Measurements from ENCODE around the gene RABGAP1L. TPM values are rescaled to one million over a fixed set of nuclear protein-coding genes. Genes with fewer than 3 reads are reported as not detected.

The RABGAP1L gene
- total RNA-seq, 1 donor from 2014 or later, result 83.9 TPM

- no peak for DNase-seq
- Histone ChIP-seq H3K9me3 (no peaks in the 10 kb centered on the region), H3K4me3 (no peak overlapping the region), H3K27me3 (ENCODE audit: low read depth) (no peaks in the 10 kb centered on the region), H3K27ac (no peak overlapping the region), H3K4me1 (peaks cover 12% of the 10 kb centered on the region), H3K36me3 (no peaks in the 10 kb centered on the region)
- intact Hi-C loops (cut with DNase I), result no loop called here
- no peak for ATAC-seq
- TF ChIP-seq CTCF (IDR thresholded peaks at IDR 0.05), result no peak
These were observed 776.8 kb downstream of the RABGAP1L start for GRCh38 chr1:174935961-174936727.

GRCh38 chr1:174938281-174939007, 779.1 kb downstream of the RABGAP1L start:
- intact Hi-C loops (cut with DNase I), result no loop called here
- peak overlapping the region; percentile 51 for H3K27ac ChIP-seq

GRCh38 chr1:174939775-174940545, 780.6 kb downstream of the RABGAP1L start:
- H3K27ac ChIP-seq, result no peak overlapping the region
- intact Hi-C loops (cut with DNase I), result no loop called here
- ATAC-seq, result no peak
- H3K4me3 ChIP-seq, result no peak overlapping the region
- H3K27me3 ChIP-seq (ENCODE audit: low read depth), result no peaks in the 10 kb centered on the region
- no peaks in the 10 kb centered on the region for H3K36me3 ChIP-seq
- peaks cover 31% of the 10 kb centered on the region for H3K4me1 ChIP-seq
- DNase-seq, result no peak
- no peak for TF ChIP-seq CTCF (IDR thresholded peaks at IDR 0.05)
- no peaks in the 10 kb centered on the region for H3K9me3 ChIP-seq

More at GRCh38 chr1:174938281-174939007, 779.1 kb downstream of the RABGAP1L start:
- no peaks in the 10 kb centered on the region for H3K9me3 ChIP-seq
- no peaks in the 10 kb centered on the region for H3K27me3 ChIP-seq (ENCODE audit: low read depth)
- ATAC-seq, result peak; percentile 59 to 72
- peak overlapping the region; percentile 1 for H3K4me3 ChIP-seq
- no peak for TF ChIP-seq CTCF (IDR thresholded peaks at IDR 0.05)
- H3K4me1 ChIP-seq, result peaks cover 31% of the 10 kb centered on the region
- no peak for DNase-seq
- H3K36me3 ChIP-seq, result no peaks in the 10 kb centered on the region

GRCh38 chr1:174940646-174941175, 781.4 kb downstream of the RABGAP1L start:
- no peaks in the 10 kb centered on the region for H3K27me3 ChIP-seq (ENCODE audit: low read depth)
- H3K4me3 ChIP-seq, result no peak overlapping the region
- DNase-seq (no peak), ATAC-seq (no peak)
- H3K36me3 ChIP-seq, result no peaks in the 10 kb centered on the region
- no peak for TF ChIP-seq CTCF (IDR thresholded peaks at IDR 0.05)
- intact Hi-C loops (cut with DNase I), result no loop called here
- H3K27ac ChIP-seq, result no peak overlapping the region
- no peaks in the 10 kb centered on the region for H3K9me3 ChIP-seq
- peaks cover 34% of the 10 kb centered on the region for H3K4me1 ChIP-seq

- no peaks in the 10 kb centered on the region for H3K9me3 ChIP-seq
- peak; percentile 83 to 89 for ATAC-seq
- no peak for TF ChIP-seq CTCF (IDR thresholded peaks at IDR 0.05)
- DNase-seq, result no peak
- H3K36me3 ChIP-seq, result no peaks in the 10 kb centered on the region
- H3K4me3 ChIP-seq, result no peak overlapping the region
- H3K27me3 ChIP-seq (ENCODE audit: low read depth), result no peaks in the 10 kb centered on the region
- H3K27ac ChIP-seq, result peak overlapping the region; percentile 46
- intact Hi-C loops (cut with DNase I), result no loop called here
- peaks cover 36% of the 10 kb centered on the region for H3K4me1 ChIP-seq
These were observed 783.4 kb downstream of the RABGAP1L start for GRCh38 chr1:174942547-174943255.
